GM19023 (cell line): ENCODE data around the gene PTPRD.

Experiments
- ATAC-seq: cut with Tn5 transposase; IDR thresholded peaks from one replicate; pipeline ENCODE4 v1.9.1; 2021; ENCODE audit warnings: mild to moderate bottlenecking, moderate library complexity; ENCODE audit not compliant: unreplicated experiment

The PTPRD gene

GRCh38 chr9:10062629-10063395 is 550.0 kb downstream of the PTPRD start:
- no peak for ATAC-seq

- ATAC-seq = no peak
Measured at GRCh38 chr9:10059044-10059443, 553.8 kb downstream of the PTPRD start.

GRCh38 chr9:10055886-10056395 is 556.9 kb downstream of the PTPRD start:
- no peak for ATAC-seq

GRCh38 chr9:10054456-10054855 is 558.3 kb downstream of the PTPRD start:
- ATAC-seq = no peak

- ATAC-seq = no peak
Measured at GRCh38 chr9:10052916-10053315, 559.9 kb downstream of the PTPRD start.

GRCh38 chr9:10052181-10052580 is 560.6 kb downstream of the PTPRD start:
- ATAC-seq = no peak

GRCh38 chr9:10050016-10050415 is 562.8 kb downstream of the PTPRD start:
- no peak for ATAC-seq

- no peak for ATAC-seq
Measured at GRCh38 chr9:10048994-10049393, 563.8 kb downstream of the PTPRD start.

GRCh38 chr9:10045598-10045997 is 567.2 kb downstream of the PTPRD start:
- no peak for ATAC-seq

GRCh38 chr9:10041726-10042229 is 571.0 kb downstream of the PTPRD start:
- no peak for ATAC-seq

GRCh38 chr9:10036095-10036494 is 576.7 kb downstream of the PTPRD start:
- ATAC-seq = no peak

- ATAC-seq = no peak
Measured at GRCh38 chr9:10032166-10032565, 580.6 kb downstream of the PTPRD start.

GRCh38 chr9:10026443-10026984 is 586.3 kb downstream of the PTPRD start:
- no peak for ATAC-seq

- no peak for ATAC-seq
Measured at GRCh38 chr9:10015755-10016154, 597.0 kb downstream of the PTPRD start.

- ATAC-seq = no peak
Measured at GRCh38 chr9:10014889-10015288, 597.9 kb downstream of the PTPRD start.

- no peak for ATAC-seq
Measured at GRCh38 chr9:10009401-10009800, 603.4 kb downstream of the PTPRD start.

GRCh38 chr9:10008101-10008799 is 604.6 kb downstream of the PTPRD start:
- ATAC-seq = no peak

- ATAC-seq = no peak
Measured at GRCh38 chr9:10007356-10007755, 605.4 kb downstream of the PTPRD start.

- no peak for ATAC-seq
Measured at GRCh38 chr9:10005206-10005605, 607.6 kb downstream of the PTPRD start.

- ATAC-seq = no peak
Measured at GRCh38 chr9:10003047-10003446, 609.8 kb downstream of the PTPRD start.

- no peak for ATAC-seq
Measured at GRCh38 chr9:10000669-10001068, 612.1 kb downstream of the PTPRD start.
